NK-92 (cell line): Measurements from ENCODE around the gene NANOGP8.

Source experiments
- DNase-seq: peaks from one replicate; lab custom pipeline; 2025; ENCODE audit not compliant: unreplicated experiment; lab: John Stamatoyannopoulos, UW

NANOGP8 gene

GRCh38 chr15:35061161-35061824 lies 23.8 kb downstream of the NANOGP8 start:
- no peak for DNase-seq

GRCh38 chr15:35060591-35060990 lies 24.5 kb downstream of the NANOGP8 start:
- DNase-seq: no peak

- DNase-seq: no peak
Measured at GRCh38 chr15:35058534-35059054, 26.5 kb downstream of the NANOGP8 start.

- no peak for DNase-seq
Measured at GRCh38 chr15:35055416-35056105, 29.5 kb downstream of the NANOGP8 start.

- DNase-seq: no peak
Measured at GRCh38 chr15:35054380-35054779, 30.7 kb downstream of the NANOGP8 start.

- no peak for DNase-seq
Measured at GRCh38 chr15:35047996-35048395, 37.1 kb downstream of the NANOGP8 start.

GRCh38 chr15:35047528-35047927 lies 37.6 kb downstream of the NANOGP8 start:
- no peak for DNase-seq

GRCh38 chr15:35043373-35044095 lies 41.6 kb downstream of the NANOGP8 start:
- no peak for DNase-seq

- DNase-seq: no peak
Measured at GRCh38 chr15:35040339-35041255, 44.5 kb downstream of the NANOGP8 start.

GRCh38 chr15:35038626-35039451 lies 46.3 kb downstream of the NANOGP8 start:
- no peak for DNase-seq
